Stomach (tissue), 9 donors: Measurements from ENCODE around the gene CAPN12. TPM values are rescaled to one million over a fixed set of nuclear protein-coding genes. Genes with fewer than 3 reads are reported as not detected.

Experiments
- DNase-seq, 2 donors: peaks; one replicate each; pipeline versions ENCODE4 v3.0.0 to v3.0.0-alpha.2; 2013 to 2019
- H3K27ac ChIP-seq, 5 donors: fragments of 200-600 bp in 4 of 5; sonication (generic) in 4 of 5; one replicate each; pipeline ENCODE4 v1.5.1; 2013 to 2019; ENCODE audit warnings: mild to moderate bottlenecking in 1 of 5, moderate library complexity in 1 of 5
- H3K27me3 ChIP-seq, 3 donors: fragments of 200-600 bp; sonication (generic); one replicate each; pipeline ENCODE4 v1.5.1; 2017 to 2019; ENCODE audit warnings: mixed run types in 1 of 3
- H3K36me3 ChIP-seq, 4 donors: fragments of 200-600 bp; sonication (generic); 1 replicate in 3 of 4; 2 replicates in 1 of 4; pipeline ENCODE4 v1.5.1; 2016 to 2019
- H3K4me1 ChIP-seq, 4 donors: fragments of 200-600 bp; sonication (generic); one replicate each; pipeline ENCODE4 v1.5.1; 2016 to 2019
- H3K4me3 ChIP-seq, 4 donors: fragments of 200-600 bp; sonication (generic) in 3 of 4; one replicate each; pipeline ENCODE4 v1.5.1; 2016 to 2019; ENCODE audit warnings: mild to moderate bottlenecking in 1 of 4
- H3K9me3 ChIP-seq, 4 donors: fragments of 200-600 bp; sonication (generic); one replicate each; pipeline ENCODE4 v1.5.1; 2016 to 2019
- EP300 ChIP-seq: sonication (generic); formaldehyde crosslinking; IDR thresholded peaks from one replicate; pipeline ENCODE4 v1.6.1; 2017; ENCODE audit warnings: antibody characterized with exemption
- POLR2A ChIP-seq, 4 donors: fragments of 450-650 bp; IDR thresholded peaks; one replicate each; pipeline ENCODE4 v1.6.1; 2016; ENCODE audit warnings: antibody characterized with exemption in 4 of 4, control low read depth in 2 of 4, mild to moderate bottlenecking in 1 of 4, moderate library complexity in 1 of 4
- POLR2AphosphoS5 ChIP-seq, 3 donors: sonication (generic); formaldehyde crosslinking; IDR thresholded peaks; one replicate each; pipeline ENCODE4 v1.6.1; 2016; ENCODE audit warnings: antibody characterized with exemption in 3 of 3
- WGBS, 5 donors: extraction: QIAGEN DNeasy Blood & Tissue Kit in 3 of 5; methylation state at CpG; one replicate each; pipeline versions ENCODE4 v1.1.5 to v1.1.7; 2013 to 2018; 5-methylcytosine and 5-hydroxymethylcytosine counted together
- intact Hi-C: fragments of 100-400 bp; cut with DNase I; formaldehyde crosslinking; loops from one replicate; pipeline ENCODE4 v1.15.1; 2023; ENCODE audit warnings: low total_unique reads
- polyA plus RNA-seq, 3 donors: library from polyadenylated mRNA; stranded (reverse); fragments of 200-250 nt; gene quantifications; one replicate each; pipeline ENCODE4 v1.2.3, GENCODE V29; 2013
- total RNA-seq, 5 donors: library from RNA; depleted of rRNA; stranded (reverse); fragments of >200 nt; gene quantifications; one replicate each; pipeline versions ENCODE4 v1.1.0 to v1.2.3, GENCODE V29; 2014 to 2016
- TF ChIP-seq, protein P1 (sequence below), 7 experiments: fragments of 450-650 bp in 4 of 7; fragments of 200-600 bp in 3 of 7; sonication (generic) in 3 of 7; IDR thresholded peaks; one replicate each; pipeline ENCODE4 v1.5.1; 2016 to 2019; ENCODE audit warnings: antibody characterized with exemption in 7 of 7, control low read depth in 2 of 7, mild to moderate bottlenecking in 1 of 7
- donor health status: healthy with polysubstance abuse.
- donor health status: Bipolar disorder and iron deficiency.
- donor health status: healthy.

Gene CAPN12
- total and polyA plus RNA-seq, 8 donors = 1.2 to 33.3 (median 5.6) TPM

DNA sequence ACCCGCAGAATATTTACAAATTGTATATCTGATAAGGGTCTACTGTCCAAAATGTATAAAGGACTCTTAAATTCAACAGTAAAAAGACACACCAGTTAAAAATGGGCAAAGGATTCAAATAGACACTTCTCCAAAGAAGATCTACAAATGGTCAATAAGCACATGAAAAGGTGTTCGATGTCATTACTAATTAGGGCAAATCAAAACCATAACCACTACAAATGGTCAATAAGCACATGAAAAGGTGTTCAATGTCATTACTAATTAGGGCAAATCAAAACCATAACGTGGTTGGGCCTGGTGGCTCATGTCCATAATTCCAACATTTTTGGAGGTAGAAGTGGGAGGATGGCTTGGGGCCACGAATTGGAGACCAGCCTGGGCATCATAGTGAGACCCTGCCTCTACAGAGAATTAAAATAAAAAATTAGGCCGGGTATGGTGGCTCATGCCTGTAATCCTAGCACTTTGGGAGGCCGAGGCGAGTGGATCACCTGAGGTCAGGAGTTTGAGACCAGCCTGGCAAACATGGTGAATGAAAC, 56.4 kb downstream of the CAPN12 start:
- Histone ChIP-seq H3K9me3 (no peaks in the 10 kb centered on the region), H3K36me3 (peaks cover 3 to 20% (median 9%) of the 10 kb centered on the region in 4 donors), H3K27ac (peak overlapping the region in 4 of 5 donors; percentile 89 to 96 (median 92)), H3K4me3 (no peak overlapping the region), H3K27me3 (no peaks in the 10 kb centered on the region), H3K4me1 (peaks cover 67 to 98% (median 85%) of the 10 kb centered on the region in 4 donors)
- intact Hi-C loops = no loop called here
- TF ChIP-seq, protein P1, sequence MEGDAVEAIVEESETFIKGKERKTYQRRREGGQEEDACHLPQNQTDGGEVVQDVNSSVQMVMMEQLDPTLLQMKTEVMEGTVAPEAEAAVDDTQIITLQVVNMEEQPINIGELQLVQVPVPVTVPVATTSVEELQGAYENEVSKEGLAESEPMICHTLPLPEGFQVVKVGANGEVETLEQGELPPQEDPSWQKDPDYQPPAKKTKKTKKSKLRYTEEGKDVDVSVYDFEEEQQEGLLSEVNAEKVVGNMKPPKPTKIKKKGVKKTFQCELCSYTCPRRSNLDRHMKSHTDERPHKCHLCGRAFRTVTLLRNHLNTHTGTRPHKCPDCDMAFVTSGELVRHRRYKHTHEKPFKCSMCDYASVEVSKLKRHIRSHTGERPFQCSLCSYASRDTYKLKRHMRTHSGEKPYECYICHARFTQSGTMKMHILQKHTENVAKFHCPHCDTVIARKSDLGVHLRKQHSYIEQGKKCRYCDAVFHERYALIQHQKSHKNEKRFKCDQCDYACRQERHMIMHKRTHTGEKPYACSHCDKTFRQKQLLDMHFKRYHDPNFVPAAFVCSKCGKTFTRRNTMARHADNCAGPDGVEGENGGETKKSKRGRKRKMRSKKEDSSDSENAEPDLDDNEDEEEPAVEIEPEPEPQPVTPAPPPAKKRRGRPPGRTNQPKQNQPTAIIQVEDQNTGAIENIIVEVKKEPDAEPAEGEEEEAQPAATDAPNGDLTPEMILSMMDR (IDR thresholded peaks at IDR 0.05) = no peak
- TF ChIP-seq POLR2A (IDR thresholded peaks at IDR 0.05) = no peak
- TF ChIP-seq POLR2AphosphoS5 (IDR thresholded peaks at IDR 0.05) = no peak
- TF ChIP-seq EP300 = no peak
- WGBS, 5 donors = 91 to 95% (median 93%) methylated on average over 7 of the region's 7 CpGs
- no peak for DNase-seq

DNA sequence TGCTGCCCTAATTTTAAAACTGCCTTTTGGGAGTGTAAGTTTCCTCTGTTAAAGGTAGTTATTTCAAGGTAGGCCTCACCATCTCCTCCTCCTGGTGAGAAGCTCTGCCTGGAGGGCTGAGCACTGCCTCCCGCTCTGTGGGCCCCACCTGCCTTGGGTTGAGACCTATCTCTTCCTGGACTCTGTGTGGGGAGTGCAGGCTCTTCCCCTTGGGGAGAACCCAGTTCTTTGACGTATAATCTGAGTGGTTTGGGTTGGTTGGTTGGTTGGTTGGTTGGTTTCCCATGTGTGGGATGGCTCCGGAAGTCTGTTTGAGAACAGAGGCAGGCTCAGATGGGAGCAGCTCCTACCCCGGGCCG, 57.8 kb downstream of the CAPN12 start:
- H3K27ac ChIP-seq = peak overlapping the region; percentile 64 to 96 (median 92)
- no peaks in the 10 kb centered on the region for H3K27me3 ChIP-seq
- no peaks in the 10 kb centered on the region for H3K9me3 ChIP-seq
- intact Hi-C loops = no loop called here
- WGBS, 5 donors = 64 to 79% (median 75%) methylated on average over 4 to 5 of the region's 5 CpGs
- H3K4me3 ChIP-seq = no peak overlapping the region
- no peak for DNase-seq
- TF ChIP-seq POLR2AphosphoS5 (IDR thresholded peaks at IDR 0.05) (no peak), POLR2A (IDR thresholded peaks at IDR 0.05) (no peak), EP300 (no peak)
- TF ChIP-seq, protein P1 (IDR thresholded peaks at IDR 0.05) = no peak
- peaks cover 0 to 11% (median 4%) of the 10 kb centered on the region in 4 donors for H3K36me3 ChIP-seq
- H3K4me1 ChIP-seq = peaks cover 65 to 98% (median 81%) of the 10 kb centered on the region in 4 donors

DNA sequence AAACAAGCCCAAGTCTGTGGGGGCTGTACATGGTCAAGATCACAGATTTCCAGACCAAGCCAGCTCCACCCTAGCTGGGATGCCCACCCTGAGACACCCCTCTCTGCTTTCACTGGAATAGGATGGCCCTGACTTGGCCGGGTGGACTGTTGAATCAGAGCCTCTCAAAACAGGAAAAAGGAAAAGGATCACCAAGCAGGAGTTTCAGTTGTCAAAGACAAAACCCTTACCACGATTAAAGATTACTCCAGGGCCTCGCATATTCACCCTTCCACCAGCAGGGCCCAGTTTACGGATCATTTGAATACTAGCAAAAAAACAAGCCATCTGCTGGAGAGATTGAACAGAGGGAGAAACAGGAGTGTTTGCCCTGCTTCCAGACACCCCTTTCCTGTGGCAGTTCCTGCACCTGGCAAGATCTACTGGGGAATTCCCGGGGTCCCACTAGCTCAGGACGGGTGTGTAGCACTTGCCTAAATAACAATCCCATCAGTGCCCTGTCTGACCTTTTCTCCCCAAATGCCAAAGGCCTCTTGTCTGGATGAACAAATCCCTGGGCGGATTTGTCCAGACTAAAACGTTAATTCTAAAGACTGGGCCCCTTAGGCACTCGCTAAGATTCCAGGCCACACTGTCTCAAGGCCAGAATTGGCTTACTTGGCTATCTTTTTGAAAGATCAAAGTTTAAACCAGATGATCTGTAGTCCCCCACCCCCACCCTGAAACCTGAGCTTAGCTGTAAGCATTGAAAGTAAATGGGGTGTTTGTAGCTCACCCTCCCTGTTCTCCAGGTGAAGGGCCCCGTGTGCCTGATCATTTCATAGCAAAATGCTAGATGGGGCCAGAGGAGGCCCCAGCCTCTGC, 58.4 kb downstream of the CAPN12 start:
- peaks cover 0 to 11% (median 4%) of the 10 kb centered on the region in 4 donors for H3K36me3 ChIP-seq
- H3K27me3 ChIP-seq = no peaks in the 10 kb centered on the region
- intact Hi-C loops = no loop called here
- DNase-seq = peak in 1 of 2 donors; percentile 78
- peak overlapping the region; percentile 64 to 96 (median 92) for H3K27ac ChIP-seq
- H3K9me3 ChIP-seq = no peaks in the 10 kb centered on the region
- WGBS, 5 donors = 12 to 21% (median 16%) methylated on average over 10 of the region's 10 CpGs
- H3K4me1 ChIP-seq = peaks cover 62 to 98% (median 80%) of the 10 kb centered on the region in 4 donors
- no peak overlapping the region for H3K4me3 ChIP-seq
- TF ChIP-seq, protein P1 (IDR thresholded peaks at IDR 0.05) = peak in 5 of 7 experiments; percentile 19 to 46 (median 39)
- TF ChIP-seq POLR2A (IDR thresholded peaks at IDR 0.05) = no peak

DNA sequence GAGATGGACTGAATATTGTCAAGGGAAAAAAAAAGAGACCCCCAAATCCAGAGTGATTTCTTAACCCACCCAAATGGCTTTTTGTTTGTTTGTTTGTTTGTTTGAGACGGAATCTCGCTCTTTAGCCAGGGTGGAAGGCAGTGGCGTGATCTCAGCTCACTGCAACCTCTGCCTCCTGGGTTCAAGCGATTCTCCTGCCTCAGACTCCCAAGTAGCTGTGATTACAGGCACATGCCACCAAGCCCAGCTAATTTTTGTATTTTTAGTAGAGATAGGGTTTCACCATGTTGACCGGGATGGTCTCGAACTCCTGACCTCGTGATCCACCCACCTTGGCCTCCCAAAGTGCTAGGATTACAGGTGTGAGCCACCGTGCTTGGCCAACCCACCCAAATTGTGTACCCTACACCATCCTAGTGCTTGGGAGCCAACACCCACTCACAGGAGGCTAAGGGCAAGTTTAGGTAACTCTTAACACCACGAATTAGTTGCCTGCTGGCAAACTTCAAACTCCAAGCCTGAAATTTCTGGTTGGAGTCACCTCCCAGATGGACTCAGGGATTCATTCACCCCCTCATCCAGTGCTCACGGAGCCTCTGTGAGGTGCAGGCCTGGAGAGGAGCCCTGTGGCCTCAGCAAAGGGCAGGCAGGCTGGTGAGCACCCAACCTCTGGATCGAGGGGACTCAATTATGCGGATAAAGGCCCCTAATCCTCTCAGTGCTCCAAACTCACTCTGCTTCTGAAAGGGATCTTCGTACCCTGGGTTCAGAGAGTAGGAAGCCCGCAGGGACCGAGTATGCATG, 59.2 kb downstream of the CAPN12 start:
- H3K4me1 ChIP-seq = peaks cover 67 to 98% (median 82%) of the 10 kb centered on the region in 4 donors
- H3K9me3 ChIP-seq = no peaks in the 10 kb centered on the region
- intact Hi-C loops = no loop called here
- TF ChIP-seq, protein P1 (IDR thresholded peaks at IDR 0.05) = no peak
- TF ChIP-seq POLR2A (IDR thresholded peaks at IDR 0.05) (no peak), POLR2AphosphoS5 (IDR thresholded peaks at IDR 0.05) (no peak), EP300 (no peak)
- no peak overlapping the region for H3K4me3 ChIP-seq
- peaks cover 0 to 4% (median under 1%) of the 10 kb centered on the region in 4 donors for H3K36me3 ChIP-seq
- H3K27me3 ChIP-seq = no peaks in the 10 kb centered on the region
- H3K27ac ChIP-seq = peak overlapping the region; percentile 64 to 96 (median 92)
- DNase-seq = no peak
- 78 to 85% (median 82%) methylated on average over 15 of the region's 15 CpGs for WGBS, 5 donors
